Colonic mucosa (tissue), 4 donors: ENCODE data around the gene HYDIN. TPM values are rescaled to one million over a fixed set of nuclear protein-coding genes. Genes with fewer than 3 reads are reported as not detected.
"Not testable (repeated sequence)": the region's sequence is repeated elsewhere in the genome, so short reads cannot be mapped to it uniquely, and the experiment has no call there.

Source experiments
- DNase-seq: peaks from one replicate; pipeline ENCODE4 v3.0.0-alpha.2; 2020
- H3K27ac ChIP-seq: fragments of 200-600 bp; one replicate; pipeline ENCODE4 v1.8.0; 2021
- H3K27me3 ChIP-seq: fragments of 200-600 bp; one replicate; pipeline ENCODE4 v1.8.0; 2021
- H3K36me3 ChIP-seq: fragments of 200-600 bp; one replicate; pipeline ENCODE4 v1.8.0; 2021
- H3K4me1 ChIP-seq: fragments of 200-600 bp; one replicate; pipeline ENCODE4 v1.8.0; 2021; ENCODE audit warnings: mild to moderate bottlenecking
- H3K4me3 ChIP-seq: fragments of 200-600 bp; one replicate; pipeline ENCODE4 v1.8.0; 2021
- H3K9ac ChIP-seq, 2 donors: one replicate each; pipeline ENCODE4 v1.7.0; 2013; ENCODE audit warnings: control low read depth in 2 of 2, low read depth in 2 of 2, low read length in 2 of 2
- H3K9me3 ChIP-seq: fragments of 200-600 bp; one replicate; pipeline ENCODE4 v1.8.0; 2021
- intact Hi-C: fragments of 100-400 bp; cut with DNase I; formaldehyde crosslinking; loops from one replicate; pipeline ENCODE4 v1.14.1; 2022
- total RNA-seq, 2 donors: library from RNA; stranded (reverse); fragmentation: NEBNext Ultra II Directional in 1 of 2; extraction: Animal tissue kit (Norgen Biotek cat#: 25700) in 1 of 2; gene quantifications; one replicate each; pipeline ENCODE4 v1.2.1, GENCODE V29; 2021
- donor health status: healthy.
- donor health status: DM: no; HTN: no; CAD: no.
- donor health status: DM: no; HTN: no; CAD: no.

HYDIN gene
- total RNA-seq, 2 donors from 2014 or later, result 0.58 to 0.64 TPM

DNA sequence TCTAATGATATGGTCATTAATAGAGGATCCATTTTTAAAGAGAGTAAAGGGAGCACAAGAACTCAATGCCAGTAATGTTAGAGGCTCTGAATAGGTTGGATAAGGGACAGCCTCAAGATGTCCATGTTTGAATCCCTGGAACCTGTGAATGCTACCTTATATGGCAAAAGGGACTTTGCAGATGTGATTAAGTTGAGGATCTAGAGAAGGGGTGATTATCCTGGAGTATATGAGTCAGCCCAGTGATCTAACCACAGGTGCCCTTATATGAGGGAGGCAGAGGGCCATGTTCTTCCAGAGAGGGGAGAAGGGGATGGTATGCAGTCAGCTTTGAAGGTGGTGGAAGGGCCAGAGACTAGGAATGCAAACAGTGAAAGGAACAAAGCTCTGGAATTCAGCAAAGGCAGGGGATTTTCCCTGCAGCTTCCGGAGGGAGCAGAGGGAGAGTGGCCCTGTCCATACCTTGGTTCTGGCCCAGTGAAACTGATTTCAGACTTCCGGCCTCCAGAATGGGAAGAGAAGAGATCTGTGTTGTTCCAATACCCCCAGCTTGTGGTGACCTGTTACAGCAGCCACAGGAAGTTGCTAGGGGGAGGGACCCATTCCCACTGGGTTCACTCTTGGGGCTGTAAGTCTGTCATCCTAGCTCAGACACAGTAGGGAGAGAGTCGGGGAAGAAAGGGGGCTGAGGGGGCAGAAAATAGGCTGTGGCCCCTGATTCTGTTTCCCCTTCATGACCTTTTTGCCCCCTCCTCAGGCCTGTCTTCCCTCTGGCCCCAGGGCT lies 220.9 kb downstream of the HYDIN start:
- H3K4me3 ChIP-seq, intact Hi-C loops, H3K27ac ChIP-seq, H3K9me3 ChIP-seq, DNase-seq, H3K4me1 ChIP-seq, H3K27me3 ChIP-seq, H3K36me3 ChIP-seq, H3K9ac ChIP-seq: not testable (repeated sequence)

DNA sequence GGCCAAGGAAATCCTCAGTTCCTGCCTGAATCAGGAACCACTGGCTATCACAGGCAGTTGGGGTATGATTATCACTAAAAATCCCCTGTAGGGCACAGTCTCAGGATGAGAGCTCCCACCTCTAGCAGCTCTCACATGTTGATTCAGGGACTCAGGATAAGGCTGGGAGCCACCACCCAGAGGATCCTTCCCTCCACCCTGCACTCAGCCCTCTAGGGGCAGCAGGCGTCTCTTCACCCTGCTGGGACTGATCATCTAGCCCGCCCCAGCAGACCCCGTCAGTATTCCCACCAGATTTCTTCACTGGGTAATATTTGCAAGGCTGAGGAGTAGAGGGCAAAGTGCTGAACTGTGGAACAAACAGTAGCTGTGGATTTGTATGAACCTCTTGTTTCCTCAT lies 224.0 kb downstream of the HYDIN start:
- DNase-seq, H3K27ac ChIP-seq, H3K27me3 ChIP-seq, H3K4me1 ChIP-seq, intact Hi-C loops, H3K36me3 ChIP-seq, H3K4me3 ChIP-seq, H3K9me3 ChIP-seq, H3K9ac ChIP-seq: not testable (repeated sequence)

DNA sequence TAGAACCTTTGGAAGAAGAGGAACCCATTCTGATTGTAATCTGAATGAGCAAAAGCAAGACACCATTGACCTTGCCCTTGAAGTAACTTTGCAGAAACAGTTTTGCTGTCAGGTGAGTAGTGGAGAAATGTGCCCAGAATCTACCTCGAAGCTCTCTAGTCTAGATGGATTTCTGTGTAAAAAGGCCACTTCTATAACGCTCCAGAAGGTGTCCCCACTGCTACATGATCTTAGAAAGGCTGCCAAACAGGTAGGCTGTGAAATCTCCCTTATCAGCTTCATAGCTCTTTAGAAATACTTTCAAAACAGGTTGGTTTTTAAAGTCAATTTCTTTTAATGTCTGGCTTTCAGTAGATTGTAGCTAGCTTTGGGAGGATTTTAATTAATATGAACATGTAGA lies 230.8 kb downstream of the HYDIN start:
- H3K36me3 ChIP-seq, H3K4me1 ChIP-seq, DNase-seq, H3K9ac ChIP-seq, H3K9me3 ChIP-seq, intact Hi-C loops, H3K4me3 ChIP-seq, H3K27me3 ChIP-seq, H3K27ac ChIP-seq: not testable (repeated sequence)

- H3K9me3 ChIP-seq, H3K4me3 ChIP-seq, DNase-seq, H3K27me3 ChIP-seq, H3K36me3 ChIP-seq, H3K27ac ChIP-seq, H3K9ac ChIP-seq, H3K4me1 ChIP-seq, intact Hi-C loops: not testable (repeated sequence)
These were observed 234.7 kb downstream of the HYDIN start for GRCh38 chr16:70995799-70996198.

DNA sequence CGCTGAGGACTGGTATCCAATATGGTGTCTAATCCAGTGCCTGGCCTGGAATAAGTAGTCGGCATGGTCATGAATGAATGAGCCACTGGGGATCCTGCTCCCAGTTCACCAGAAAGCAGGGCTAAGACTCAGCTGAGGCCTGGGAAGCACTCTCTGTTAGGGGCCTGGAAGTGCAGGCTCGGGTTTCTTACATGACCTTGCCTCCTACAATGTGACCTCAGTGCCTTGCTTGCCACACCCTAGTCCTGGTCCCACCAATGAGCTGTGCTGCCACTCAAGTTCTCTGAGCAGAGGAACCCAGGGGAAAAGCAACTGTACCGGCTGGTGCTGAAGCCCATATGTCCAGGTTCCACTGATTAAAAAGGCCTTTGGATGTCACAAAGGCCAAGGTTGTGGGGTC lies 238.0 kb downstream of the HYDIN start:
- DNase-seq, H3K4me1 ChIP-seq, H3K9ac ChIP-seq, H3K4me3 ChIP-seq, H3K36me3 ChIP-seq, H3K9me3 ChIP-seq, H3K27ac ChIP-seq, H3K27me3 ChIP-seq, intact Hi-C loops: not testable (repeated sequence)

GRCh38 chr16:70987019-70987715 lies 243.4 kb downstream of the HYDIN start:
- H3K9ac ChIP-seq, DNase-seq, H3K36me3 ChIP-seq, H3K4me3 ChIP-seq, H3K9me3 ChIP-seq, intact Hi-C loops, H3K4me1 ChIP-seq, H3K27ac ChIP-seq, H3K27me3 ChIP-seq: not testable (repeated sequence)

GRCh38 chr16:70984675-70985074 lies 245.8 kb downstream of the HYDIN start:
- H3K9ac ChIP-seq, H3K4me3 ChIP-seq, DNase-seq, H3K27ac ChIP-seq, intact Hi-C loops, H3K4me1 ChIP-seq, H3K27me3 ChIP-seq, H3K36me3 ChIP-seq, H3K9me3 ChIP-seq: not testable (repeated sequence)

DNA sequence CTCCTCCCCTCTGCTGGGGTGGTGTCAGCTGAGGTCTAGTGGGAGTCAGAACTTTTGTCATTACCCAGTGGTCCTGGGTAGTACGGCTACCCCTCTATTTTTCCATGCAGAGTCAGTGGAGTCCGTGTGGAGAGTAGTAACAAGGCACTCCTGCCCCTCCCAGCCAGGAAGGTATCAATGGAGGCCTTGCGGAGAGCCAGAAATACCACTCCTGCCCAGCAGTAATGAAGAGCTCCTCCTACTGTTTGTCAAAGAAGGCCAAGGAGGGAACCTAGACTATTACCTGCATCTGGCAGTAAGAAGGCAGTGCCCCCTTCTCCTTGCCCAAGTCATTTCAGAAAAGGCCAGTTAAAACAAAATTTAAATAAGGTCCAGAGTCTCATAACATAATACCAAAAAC lies 262.2 kb downstream of the HYDIN start:
- H3K4me1 ChIP-seq, H3K9ac ChIP-seq, H3K27me3 ChIP-seq, H3K9me3 ChIP-seq, H3K36me3 ChIP-seq, DNase-seq, H3K4me3 ChIP-seq, H3K27ac ChIP-seq, intact Hi-C loops: not testable (repeated sequence)

GRCh38 chr16:70960169-70960568 lies 270.4 kb downstream of the HYDIN start:
- H3K27me3 ChIP-seq, H3K9me3 ChIP-seq, intact Hi-C loops, H3K36me3 ChIP-seq, H3K9ac ChIP-seq, DNase-seq, H3K4me1 ChIP-seq, H3K27ac ChIP-seq, H3K4me3 ChIP-seq: not testable (repeated sequence)

GRCh38 chr16:70954922-70955321 lies 275.6 kb downstream of the HYDIN start:
- H3K27ac ChIP-seq, H3K9ac ChIP-seq, H3K36me3 ChIP-seq, H3K27me3 ChIP-seq, H3K4me1 ChIP-seq, intact Hi-C loops, DNase-seq, H3K4me3 ChIP-seq, H3K9me3 ChIP-seq: not testable (repeated sequence)

DNA sequence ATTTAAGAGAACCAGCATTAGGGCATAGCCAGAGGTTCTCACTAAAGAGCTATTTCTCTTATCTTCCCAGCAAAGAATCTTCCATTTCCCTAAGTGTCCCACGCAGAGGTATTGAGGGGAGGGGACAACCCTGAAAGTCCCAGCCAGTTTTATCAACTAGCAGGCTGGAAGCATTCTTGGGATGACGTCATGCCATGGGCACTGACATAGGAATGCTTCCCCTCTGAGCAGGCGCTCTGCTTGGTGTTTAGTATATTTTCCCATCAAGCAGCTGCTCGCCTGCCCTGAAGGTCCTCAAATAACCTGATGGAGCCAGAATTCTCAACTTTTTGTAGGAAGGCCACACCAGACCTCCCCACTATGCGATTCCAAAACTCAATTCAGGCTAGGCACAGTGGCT lies 276.7 kb downstream of the HYDIN start:
- H3K27ac ChIP-seq, H3K36me3 ChIP-seq, H3K27me3 ChIP-seq, H3K9me3 ChIP-seq, H3K4me3 ChIP-seq, H3K9ac ChIP-seq, intact Hi-C loops, H3K4me1 ChIP-seq, DNase-seq: not testable (repeated sequence)

DNA sequence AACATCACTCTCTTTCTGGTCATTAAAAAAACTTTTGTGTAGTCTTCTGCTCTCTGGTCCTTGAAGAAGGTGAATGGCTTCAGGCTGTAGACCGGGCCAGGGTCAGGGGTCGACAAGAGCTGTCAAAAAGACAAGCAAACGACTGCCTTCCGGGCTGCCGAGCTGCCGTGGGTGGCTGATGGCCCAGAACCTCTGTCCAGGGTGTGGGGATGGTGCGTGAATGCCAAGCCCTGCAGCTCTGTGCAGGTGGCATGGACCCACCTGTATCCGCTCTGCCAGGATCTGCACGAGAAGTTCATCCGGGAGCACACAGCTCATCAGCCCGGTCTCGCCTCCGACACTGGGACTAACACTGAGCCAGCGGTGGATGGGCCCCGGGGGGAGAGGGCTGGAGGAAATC lies 287.0 kb downstream of the HYDIN start:
- H3K27ac ChIP-seq, H3K4me1 ChIP-seq, DNase-seq, H3K36me3 ChIP-seq, H3K27me3 ChIP-seq, intact Hi-C loops, H3K9me3 ChIP-seq, H3K9ac ChIP-seq, H3K4me3 ChIP-seq: not testable (repeated sequence)

- H3K27ac ChIP-seq, H3K9me3 ChIP-seq, H3K4me3 ChIP-seq, H3K9ac ChIP-seq, H3K4me1 ChIP-seq, DNase-seq, intact Hi-C loops, H3K36me3 ChIP-seq, H3K27me3 ChIP-seq: not testable (repeated sequence)
These were observed 290.7 kb downstream of the HYDIN start for GRCh38 chr16:70939690-70940359.
